Bronchial epithelial cell (primary cell): ENCODE results near the gene ADAMTS2. TPM values are rescaled to one million over a fixed set of nuclear protein-coding genes. Genes with fewer than 3 reads are reported as not detected.

Experiments used
- DNase-seq: peaks from one replicate; pipeline ENCODE4 v3.0.0-alpha.2; 2010; ENCODE audit warnings: low read depth
- FAIRE-seq: peaks from 2 replicates; lab custom pipeline; 2011; peaks lifted over from hg19 to GRCh38; lab: Jason Lieb, UNC
- H3K27me3 ChIP-seq: 2 replicates; pipeline ENCODE4 v1.5.1; 2011; ENCODE audit warnings: low read length; ENCODE audit not compliant: control insufficient read depth, insufficient read depth
- H3K36me3 ChIP-seq: 2 replicates; pipeline ENCODE4 v1.5.1; 2011; ENCODE audit warnings: low read length; ENCODE audit not compliant: control insufficient read depth, insufficient read depth
- H3K4me3 ChIP-seq: 2 replicates; pipeline ENCODE4 v1.5.1; 2011; ENCODE audit warnings: mild to moderate bottlenecking, low read depth, low read length, control low read depth
- CTCF ChIP-seq: IDR thresholded peaks from 2 replicates; pipeline ENCODE4 v1.5.1; 2011; ENCODE audit warnings: mild to moderate bottlenecking, moderate library complexity, low read length, control low read depth, inconsistent platforms; ENCODE audit not compliant: insufficient read depth, severe bottlenecking
- total RNA-seq: library from RNA; depleted of rRNA; stranded (reverse); fragments of >200 nt; gene quantifications from 2 replicates; pipeline ENCODE4 v1.2.1, GENCODE V29; 2014

The ADAMTS2 gene
- total RNA-seq, 1 donor from 2014 or later, result 0.26 TPM

DNA sequence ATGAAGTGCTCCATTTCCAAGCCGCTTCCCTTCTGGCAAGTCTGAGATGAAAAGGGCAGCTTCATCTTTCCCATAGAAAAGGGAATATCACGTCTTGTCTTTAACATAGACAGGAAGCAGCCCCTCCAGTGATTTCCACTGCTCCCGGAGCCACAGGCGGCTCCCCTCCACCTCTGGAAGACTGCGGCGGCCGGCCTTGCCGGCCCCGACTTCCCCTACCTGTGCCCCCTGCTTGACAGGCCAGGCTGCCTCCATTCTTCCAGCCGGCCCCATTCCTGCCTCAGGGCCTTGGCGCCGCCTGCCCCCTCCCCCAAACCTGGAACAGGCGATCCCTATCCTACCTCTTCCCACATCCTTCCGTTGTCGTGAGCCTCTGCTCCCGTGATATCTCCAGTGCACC is 143.3 kb downstream of the ADAMTS2 start:
- Histone ChIP-seq H3K27me3 (no peaks in the 10 kb centered on the region), H3K36me3 (no peaks in the 10 kb centered on the region), H3K4me3 (no peak overlapping the region)
- DNase-seq, result no peak
- no peak for TF ChIP-seq CTCF
- no peak for FAIRE-seq

DNA sequence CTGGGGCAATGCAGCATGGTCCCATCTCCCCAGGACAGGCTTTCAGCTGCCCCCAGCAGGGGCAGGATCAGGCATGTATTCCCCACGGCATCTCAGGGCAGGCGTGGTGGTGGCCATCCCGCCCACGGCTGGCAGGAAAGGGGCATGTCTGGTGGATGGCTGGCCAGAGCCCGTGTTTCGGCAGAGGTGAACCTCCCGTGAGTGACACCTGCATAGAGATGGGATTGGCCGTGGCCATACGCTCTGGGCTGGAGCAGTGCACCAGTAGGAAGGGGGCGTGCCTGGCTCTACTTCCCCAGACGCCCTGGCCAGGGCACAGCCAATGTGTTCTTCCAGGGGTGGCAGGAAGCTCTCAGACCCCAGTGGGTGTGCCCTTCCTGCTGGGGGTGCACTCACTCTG is 146.0 kb downstream of the ADAMTS2 start:
- no peaks in the 10 kb centered on the region for H3K27me3 ChIP-seq
- DNase-seq, result no peak
- TF ChIP-seq CTCF, result no peak
- no peak for FAIRE-seq
- H3K4me3 ChIP-seq, result no peak overlapping the region
- no peaks in the 10 kb centered on the region for H3K36me3 ChIP-seq

DNA sequence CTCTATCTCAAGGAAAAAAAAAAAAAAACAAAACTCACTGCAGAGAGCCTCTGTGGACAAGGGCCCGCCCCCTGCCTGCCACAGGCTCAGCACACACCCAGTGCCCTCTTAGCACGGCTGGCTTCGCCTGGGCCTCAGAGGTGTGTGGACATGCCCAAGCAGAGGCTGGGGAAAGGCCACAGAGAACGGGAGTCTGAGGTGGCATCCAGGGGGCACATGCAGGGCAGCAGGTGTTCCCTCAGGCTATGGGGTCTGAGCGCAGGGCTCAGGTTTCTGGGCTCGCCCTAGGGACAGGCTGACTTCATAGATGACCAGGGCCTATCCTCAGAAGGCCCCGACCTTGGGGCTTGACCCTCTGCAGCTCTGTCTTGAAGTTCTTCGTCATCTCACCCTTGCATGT is 146.4 kb downstream of the ADAMTS2 start:
- H3K36me3 ChIP-seq, result no peaks in the 10 kb centered on the region
- H3K4me3 ChIP-seq, result no peak overlapping the region
- DNase-seq (no peak), FAIRE-seq (no peak)
- no peaks in the 10 kb centered on the region for H3K27me3 ChIP-seq
- no peak for TF ChIP-seq CTCF

DNA sequence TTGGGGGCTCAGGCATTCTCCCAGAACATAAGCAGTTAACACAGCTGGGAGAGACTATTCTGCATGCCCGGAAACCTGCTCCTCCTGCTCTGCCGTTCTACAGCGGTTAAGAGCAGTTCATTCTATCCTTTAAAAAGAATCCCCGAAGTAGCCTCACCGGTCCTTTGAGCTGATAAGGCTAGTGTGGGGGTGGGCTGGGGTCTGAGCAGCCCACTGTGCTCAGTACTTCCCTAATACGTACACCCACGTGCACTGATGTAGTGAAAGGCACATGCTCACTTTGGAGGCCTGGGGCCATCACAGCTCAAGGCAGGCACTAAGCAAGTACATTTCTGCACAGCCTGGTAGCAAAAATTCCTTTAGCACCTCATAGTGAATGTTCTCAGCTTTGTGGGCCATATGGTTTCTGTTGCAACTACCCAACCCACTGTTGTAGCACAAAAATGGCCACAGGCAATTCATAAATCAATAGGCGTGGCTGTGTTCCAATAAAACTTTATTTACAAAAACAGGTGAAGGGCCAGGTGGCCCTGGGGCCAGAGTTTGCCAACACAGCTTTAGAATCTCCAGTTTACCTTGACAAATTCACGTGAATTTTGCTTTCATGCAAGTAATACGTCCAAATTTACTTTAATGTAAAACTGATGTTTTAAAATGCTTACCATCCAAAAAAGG is 148.7 kb downstream of the ADAMTS2 start:
- H3K27me3 ChIP-seq, result no peaks in the 10 kb centered on the region
- FAIRE-seq, result no peak
- no peak for TF ChIP-seq CTCF
- no peaks in the 10 kb centered on the region for H3K36me3 ChIP-seq
- no peak overlapping the region for H3K4me3 ChIP-seq
- no peak for DNase-seq

DNA sequence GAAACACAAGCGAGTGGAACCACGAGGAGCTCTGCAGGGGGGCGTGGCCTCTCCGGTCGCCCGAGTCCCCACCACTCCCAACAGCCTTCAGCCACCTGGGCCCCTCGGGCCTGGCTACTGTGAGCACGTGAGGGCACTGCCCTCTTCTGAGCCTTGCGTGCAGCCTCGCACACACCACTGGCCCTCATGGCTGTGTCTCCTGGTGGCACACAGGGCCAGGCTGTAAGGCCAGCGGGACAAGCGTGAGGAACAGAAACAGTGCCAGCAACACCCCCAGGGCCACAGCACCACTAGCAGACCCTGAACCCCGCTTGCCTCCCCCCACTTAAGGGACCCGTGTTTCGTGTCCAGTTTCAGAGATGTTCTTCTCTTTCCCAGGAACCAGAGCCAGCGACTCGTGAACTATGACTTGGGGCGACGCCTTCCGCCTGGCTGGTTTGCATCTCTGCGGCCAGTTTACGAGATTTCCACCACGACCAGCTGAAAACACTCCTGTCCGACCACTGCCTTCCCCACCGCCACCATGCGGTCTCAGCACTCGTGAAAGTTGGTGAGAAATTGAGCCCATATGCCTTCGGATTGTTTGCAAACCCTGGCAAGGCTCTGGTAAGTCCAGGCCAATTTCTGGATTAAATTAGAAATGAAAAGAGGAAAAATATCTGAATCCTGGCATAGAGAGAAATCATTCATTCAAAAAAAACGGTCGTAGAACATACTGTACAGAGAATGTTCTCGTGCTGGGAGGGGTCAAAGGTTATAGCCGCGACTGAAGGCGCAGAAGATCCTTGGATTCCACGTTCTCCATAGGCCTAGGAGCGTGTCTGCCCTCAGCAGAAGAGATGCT is 149.5 kb downstream of the ADAMTS2 start:
- H3K27me3 ChIP-seq, result no peaks in the 10 kb centered on the region
- TF ChIP-seq CTCF, result no peak
- no peak for FAIRE-seq
- H3K4me3 ChIP-seq, result no peak overlapping the region
- H3K36me3 ChIP-seq, result no peaks in the 10 kb centered on the region
- DNase-seq, result no peak
